ENCODE measurements around the gene CBS. TPM values are rescaled to one million over a fixed set of nuclear protein-coding genes. Genes with fewer than 3 reads are reported as not detected.
"Not testable (repeated sequence)": the region's sequence is repeated elsewhere in the genome, so short reads cannot be mapped to it uniquely, and the experiment has no call there.

The CBS gene
- total and polyA plus RNA-seq, 2 experiments from 2014 or later = 85.4 to 102 TPM

DNA sequence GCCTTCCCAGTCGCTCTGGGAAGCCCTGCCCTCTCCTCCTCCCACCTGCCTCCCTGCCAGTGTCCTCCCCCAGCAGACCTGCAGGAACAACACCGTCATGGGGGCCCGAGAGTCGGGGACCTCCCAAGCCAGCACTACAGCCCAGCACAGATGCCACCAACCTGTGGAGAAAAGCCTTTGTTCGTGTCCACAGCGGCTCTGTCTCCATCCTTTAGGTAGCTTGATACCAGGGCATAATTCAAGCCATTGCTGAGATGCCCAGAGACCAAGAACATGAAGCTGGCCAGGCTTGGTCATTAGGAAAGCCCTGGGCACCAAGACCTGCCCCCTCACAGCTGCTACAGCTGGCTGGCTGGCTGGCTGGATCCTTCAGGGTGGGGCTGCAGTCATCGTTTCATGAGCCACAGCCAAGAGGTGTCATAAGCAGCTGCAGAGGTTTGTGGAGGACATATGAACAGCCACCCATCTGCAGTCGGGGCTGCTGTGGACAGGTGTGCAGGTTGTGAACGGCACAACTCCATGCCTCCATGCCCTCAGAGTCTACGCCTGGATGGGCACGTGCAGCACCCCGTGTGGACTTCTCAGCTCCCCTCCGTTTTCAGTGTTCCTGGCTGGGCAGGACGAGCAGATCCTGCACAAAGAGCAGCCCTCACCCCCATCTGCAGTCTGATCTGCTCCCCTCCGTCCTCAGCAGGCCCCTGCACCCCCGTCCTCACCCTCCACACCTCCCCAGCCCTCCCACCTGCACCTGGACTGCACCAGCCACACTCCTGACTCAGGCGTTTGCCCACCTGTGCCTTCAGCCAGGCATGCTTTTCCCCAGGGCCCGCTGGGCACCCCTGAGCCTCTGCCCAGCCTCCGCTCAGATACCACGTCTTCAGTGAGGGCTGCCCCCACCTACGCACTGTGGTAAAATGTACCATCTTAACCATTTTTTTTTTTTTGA lies 29.5 kb downstream of the CBS start:
- not testable (repeated sequence) for H3K4me1 ChIP-seq (ENCODE audit: low read depth); H3K9me3 ChIP-seq (ENCODE audit: low read depth); H3K4me3 ChIP-seq; H3K27ac ChIP-seq; H3K27me3 ChIP-seq; DNase-seq (ENCODE audit: low read depth in 1 of 2, low spot score in 1 of 2); H3K36me3 ChIP-seq

DNA sequence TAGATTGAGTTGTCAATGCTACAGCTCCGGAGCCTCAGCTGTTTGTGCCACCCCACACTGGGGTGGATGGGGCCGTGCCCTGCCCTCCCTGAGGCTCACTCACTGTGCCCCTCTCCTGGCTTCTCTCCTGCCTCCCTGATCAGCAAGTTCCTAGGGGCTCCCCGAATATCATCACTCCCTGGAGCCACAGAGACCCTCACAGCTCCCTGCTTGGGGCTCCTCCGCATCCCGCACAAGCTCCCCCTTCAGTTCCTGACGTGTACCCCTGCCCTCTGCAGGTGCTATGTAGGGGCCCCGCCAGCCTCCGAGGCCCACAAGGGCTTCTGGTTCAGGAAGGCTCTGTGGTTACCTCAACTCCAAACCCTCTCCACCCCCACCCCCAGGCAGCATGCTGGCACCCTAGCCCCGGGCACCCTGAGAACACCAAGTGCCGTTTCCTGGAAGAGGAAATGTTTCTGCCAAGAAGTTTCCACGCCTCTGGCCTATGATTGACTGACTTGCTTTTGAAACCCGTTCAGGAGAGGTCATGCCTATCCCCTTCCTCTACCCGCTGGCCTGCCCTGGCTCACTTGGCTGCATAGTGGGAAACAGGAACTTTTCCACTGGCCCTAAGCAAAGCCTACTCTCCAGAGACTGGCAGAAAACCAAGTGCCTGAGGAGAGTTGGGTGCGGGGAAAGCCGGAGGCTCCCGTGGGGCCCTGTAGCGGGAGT lies 30.3 kb downstream of the CBS start:
- not testable (repeated sequence) for DNase-seq (ENCODE audit: low read depth in 1 of 2, low spot score in 1 of 2); H3K4me3 ChIP-seq; H3K4me1 ChIP-seq (ENCODE audit: low read depth); H3K36me3 ChIP-seq; H3K27ac ChIP-seq; H3K9me3 ChIP-seq (ENCODE audit: low read depth); H3K27me3 ChIP-seq

DNA sequence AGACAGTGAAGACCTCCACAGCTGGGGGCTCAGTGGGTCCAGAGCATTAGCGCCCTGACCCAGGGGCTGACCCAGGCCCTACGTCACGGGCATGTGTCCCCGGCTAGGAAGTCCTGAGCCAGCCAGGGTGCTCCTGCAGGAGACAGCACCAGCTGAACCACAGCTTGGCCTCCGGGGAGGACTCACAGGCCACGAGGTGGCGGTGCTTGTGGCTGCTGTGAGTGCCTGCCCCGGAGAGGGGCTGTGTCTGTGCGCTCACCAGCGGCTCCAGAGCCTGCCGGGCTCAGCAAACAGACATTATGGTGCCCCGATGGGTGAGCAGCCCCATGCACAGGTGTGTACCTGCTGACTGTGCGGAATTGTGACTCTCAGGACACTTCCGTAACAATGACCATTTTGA lies 31.1 kb downstream of the CBS start:
- DNase-seq (ENCODE audit: low read depth in 1 of 2, low spot score in 1 of 2) = not testable (repeated sequence)

DNA sequence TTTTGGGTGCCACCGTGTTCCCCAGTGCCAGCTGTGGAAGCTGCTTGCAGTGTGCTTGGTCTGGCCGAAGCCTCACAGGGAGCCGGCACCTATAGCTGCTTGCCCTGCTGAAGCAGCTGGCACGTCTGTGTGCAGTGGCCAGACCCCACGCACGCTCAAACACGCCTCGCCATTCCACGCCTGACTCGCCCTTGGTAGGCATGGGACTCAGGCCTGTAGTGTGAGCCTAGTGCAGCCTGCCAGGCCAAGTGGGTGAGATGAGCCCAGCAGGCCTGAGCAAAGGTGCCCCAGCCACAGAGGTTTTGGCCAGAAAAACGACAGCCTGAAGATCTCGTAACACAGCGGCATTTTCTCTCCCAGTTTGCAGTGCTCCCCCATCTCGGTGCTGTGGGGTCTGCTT lies 32.3 kb downstream of the CBS start:
- H3K4me1 ChIP-seq (ENCODE audit: low read depth); H3K4me3 ChIP-seq; DNase-seq (ENCODE audit: low read depth in 1 of 2, low spot score in 1 of 2); H3K27me3 ChIP-seq; H3K27ac ChIP-seq; H3K36me3 ChIP-seq; H3K9me3 ChIP-seq (ENCODE audit: low read depth): not testable (repeated sequence)

More for the DNA sequence above, 31.1 kb downstream of the CBS start:
- H3K4me3 ChIP-seq; H3K36me3 ChIP-seq; H3K9me3 ChIP-seq (ENCODE audit: low read depth); H3K27ac ChIP-seq; H3K27me3 ChIP-seq; H3K4me1 ChIP-seq (ENCODE audit: low read depth): not testable (repeated sequence)

DNA sequence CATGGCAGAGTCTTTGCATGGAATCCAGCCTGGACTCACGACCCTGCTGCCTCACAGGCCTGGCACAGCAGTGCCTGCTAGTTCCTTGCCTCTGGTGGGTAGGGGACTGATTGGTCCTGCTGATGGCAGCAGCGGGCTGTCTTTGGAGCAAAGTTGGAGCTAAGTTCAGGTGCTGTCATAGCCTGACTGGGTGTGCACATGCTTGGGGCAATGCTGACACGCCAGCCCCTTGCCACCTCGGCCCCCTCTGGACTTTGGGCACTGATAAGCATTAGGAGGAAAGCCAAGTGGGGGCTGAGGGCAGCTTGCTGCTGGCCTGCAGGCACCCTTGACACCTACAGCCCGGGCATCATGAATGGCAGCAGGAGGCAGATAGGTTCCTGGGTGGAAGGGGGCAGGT lies 33.5 kb downstream of the CBS start:
- not testable (repeated sequence) for H3K36me3 ChIP-seq; H3K27ac ChIP-seq; H3K4me1 ChIP-seq (ENCODE audit: low read depth); DNase-seq (ENCODE audit: low read depth in 1 of 2, low spot score in 1 of 2); H3K9me3 ChIP-seq (ENCODE audit: low read depth); H3K4me3 ChIP-seq; H3K27me3 ChIP-seq

- not testable (repeated sequence) for H3K4me1 ChIP-seq (ENCODE audit: low read depth); H3K36me3 ChIP-seq; DNase-seq (ENCODE audit: low read depth in 1 of 2, low spot score in 1 of 2); H3K27ac ChIP-seq; H3K9me3 ChIP-seq (ENCODE audit: low read depth); H3K4me3 ChIP-seq; H3K27me3 ChIP-seq
Measured at GRCh38 chr21:43038659-43039044, 37.0 kb downstream of the CBS start.

DNA sequence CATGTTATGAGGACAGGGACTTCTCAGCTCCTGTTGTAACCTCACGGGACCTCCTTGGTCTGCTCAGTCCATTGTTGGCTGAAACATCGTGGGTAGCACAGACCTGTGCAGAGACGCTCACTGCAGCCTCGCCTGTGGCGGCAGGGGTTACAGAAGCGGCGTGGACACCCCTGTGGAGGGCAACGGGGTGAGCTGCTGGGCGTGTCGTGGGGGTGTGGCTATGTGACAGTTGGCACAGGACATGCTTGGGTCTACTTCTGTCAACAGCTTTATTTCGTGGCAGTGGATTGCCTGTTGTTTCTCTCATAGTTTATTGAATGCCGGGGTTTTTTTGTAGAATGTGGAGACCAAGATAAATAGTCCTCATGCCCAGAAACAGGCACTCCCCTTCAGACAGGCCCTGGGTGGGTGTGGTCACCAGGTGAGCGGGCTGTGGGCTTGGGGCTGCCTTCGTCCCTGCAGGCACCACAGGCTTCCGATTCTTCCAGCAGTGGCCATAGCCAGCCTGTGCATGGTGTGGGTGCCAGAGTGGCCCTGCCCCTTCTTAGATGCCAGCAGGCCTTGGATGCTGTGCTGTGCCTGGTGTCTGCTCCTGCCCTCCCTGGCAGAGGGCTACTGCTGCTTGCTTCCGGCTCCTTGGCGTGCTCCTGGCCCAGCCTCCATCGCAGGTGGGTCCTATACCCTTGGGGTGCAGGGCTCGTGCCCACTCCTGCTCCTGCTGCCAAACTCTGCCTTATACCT lies 37.5 kb downstream of the CBS start:
- not testable (repeated sequence) for H3K4me1 ChIP-seq (ENCODE audit: low read depth); H3K36me3 ChIP-seq; H3K27me3 ChIP-seq; H3K9me3 ChIP-seq (ENCODE audit: low read depth); H3K27ac ChIP-seq; DNase-seq (ENCODE audit: low read depth in 1 of 2, low spot score in 1 of 2); H3K4me3 ChIP-seq

GRCh38 chr21:43036889-43037288 lies 38.7 kb downstream of the CBS start:
- H3K4me1 ChIP-seq (ENCODE audit: low read depth); H3K36me3 ChIP-seq; H3K9me3 ChIP-seq (ENCODE audit: low read depth); H3K4me3 ChIP-seq; H3K27me3 ChIP-seq; H3K27ac ChIP-seq; DNase-seq (ENCODE audit: low read depth in 1 of 2, low spot score in 1 of 2): not testable (repeated sequence)

DNA sequence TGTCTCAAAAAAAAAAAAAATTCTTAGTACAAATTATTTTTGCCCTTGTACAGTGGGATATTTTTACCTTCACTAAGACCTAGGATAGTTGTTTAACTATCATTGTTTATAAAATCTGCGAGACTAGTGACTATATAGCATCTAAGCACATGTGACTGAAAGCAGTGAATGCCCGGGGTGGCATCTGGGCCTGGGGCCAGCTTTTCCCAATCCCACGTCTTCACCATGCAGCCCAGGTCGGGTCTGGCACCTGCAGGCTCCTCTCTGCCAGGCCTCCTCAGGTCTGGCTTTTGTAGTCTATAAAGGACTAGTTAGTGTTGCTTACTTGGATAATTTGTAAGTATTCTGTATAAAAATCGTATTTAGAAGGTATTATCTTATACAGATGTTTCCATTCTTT lies 40.8 kb downstream of the CBS start:
- Histone ChIP-seq H3K4me3 (no peak overlapping the region), H3K27ac (no peak overlapping the region), H3K9me3 (ENCODE audit: low read depth) (no peaks in the 10 kb centered on the region), H3K27me3 (no peaks in the 10 kb centered on the region), H3K36me3 (peaks cover 17% of the 10 kb centered on the region), H3K4me1 (ENCODE audit: low read depth) (no peaks in the 10 kb centered on the region)
- TF ChIP-seq, protein P1, sequence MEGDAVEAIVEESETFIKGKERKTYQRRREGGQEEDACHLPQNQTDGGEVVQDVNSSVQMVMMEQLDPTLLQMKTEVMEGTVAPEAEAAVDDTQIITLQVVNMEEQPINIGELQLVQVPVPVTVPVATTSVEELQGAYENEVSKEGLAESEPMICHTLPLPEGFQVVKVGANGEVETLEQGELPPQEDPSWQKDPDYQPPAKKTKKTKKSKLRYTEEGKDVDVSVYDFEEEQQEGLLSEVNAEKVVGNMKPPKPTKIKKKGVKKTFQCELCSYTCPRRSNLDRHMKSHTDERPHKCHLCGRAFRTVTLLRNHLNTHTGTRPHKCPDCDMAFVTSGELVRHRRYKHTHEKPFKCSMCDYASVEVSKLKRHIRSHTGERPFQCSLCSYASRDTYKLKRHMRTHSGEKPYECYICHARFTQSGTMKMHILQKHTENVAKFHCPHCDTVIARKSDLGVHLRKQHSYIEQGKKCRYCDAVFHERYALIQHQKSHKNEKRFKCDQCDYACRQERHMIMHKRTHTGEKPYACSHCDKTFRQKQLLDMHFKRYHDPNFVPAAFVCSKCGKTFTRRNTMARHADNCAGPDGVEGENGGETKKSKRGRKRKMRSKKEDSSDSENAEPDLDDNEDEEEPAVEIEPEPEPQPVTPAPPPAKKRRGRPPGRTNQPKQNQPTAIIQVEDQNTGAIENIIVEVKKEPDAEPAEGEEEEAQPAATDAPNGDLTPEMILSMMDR (IDR thresholded peaks at IDR 0.05; ENCODE audit: low read depth, low read length) = no peak
- DNase-seq (ENCODE audit: low read depth in 1 of 2, low spot score in 1 of 2) = no peak
